ENCODE data around the gene DMRTA2. TPM values are rescaled to one million over a fixed set of nuclear protein-coding genes. Genes with fewer than 3 reads are reported as not detected.

DMRTA2 gene
- total RNA-seq, 1 experiment from 2014 or later = not detected

DNA sequence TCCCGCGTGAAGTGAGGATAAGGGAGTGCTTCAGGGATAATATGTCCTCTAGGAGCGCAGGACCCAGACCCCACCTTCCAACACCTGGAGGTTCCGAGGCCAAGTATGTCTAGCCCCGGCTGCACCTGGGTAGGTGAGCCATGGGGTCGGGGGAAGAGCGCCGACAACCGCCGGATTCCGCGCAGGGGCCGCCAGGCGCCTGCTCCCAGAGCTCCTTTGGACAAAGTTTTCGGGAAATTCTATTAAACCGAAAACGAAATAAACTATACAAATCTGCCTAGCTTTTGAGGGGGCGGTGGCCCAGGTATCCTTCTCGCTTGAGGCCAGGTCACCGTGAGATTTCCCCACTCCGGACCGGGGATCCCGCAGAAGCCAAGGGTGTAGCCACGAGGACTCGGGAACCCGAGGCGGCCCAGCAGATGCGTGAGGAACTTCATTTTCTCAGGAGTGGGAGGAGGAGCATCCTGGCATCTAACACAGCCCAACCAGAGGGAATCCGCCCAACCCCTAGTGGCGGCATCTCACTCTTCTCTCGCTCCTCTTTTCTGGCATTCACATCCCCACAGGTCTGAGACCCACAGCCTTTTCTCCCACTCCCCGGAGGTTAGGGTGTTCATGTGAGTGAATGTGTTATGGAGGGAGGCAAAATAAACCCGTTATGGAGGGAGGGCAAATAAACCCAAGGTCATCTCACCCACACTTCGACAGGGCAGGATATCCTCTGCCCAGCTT lies 2.3 kb upstream of the DMRTA2 start:
- no peak for DNase-seq (ENCODE audit: low read depth)
- in situ Hi-C loops (cut with HindIII; ENCODE audit: low pct_unique_long_range_greater_than_20kb, low sequenced_read_pairs) = no loop called here

- in situ Hi-C loops (cut with HindIII; ENCODE audit: low pct_unique_long_range_greater_than_20kb, low sequenced_read_pairs) = no loop called here
Observed at GRCh38 chr1:50424884-50425375, 1.7 kb upstream of the DMRTA2 start.

DNA sequence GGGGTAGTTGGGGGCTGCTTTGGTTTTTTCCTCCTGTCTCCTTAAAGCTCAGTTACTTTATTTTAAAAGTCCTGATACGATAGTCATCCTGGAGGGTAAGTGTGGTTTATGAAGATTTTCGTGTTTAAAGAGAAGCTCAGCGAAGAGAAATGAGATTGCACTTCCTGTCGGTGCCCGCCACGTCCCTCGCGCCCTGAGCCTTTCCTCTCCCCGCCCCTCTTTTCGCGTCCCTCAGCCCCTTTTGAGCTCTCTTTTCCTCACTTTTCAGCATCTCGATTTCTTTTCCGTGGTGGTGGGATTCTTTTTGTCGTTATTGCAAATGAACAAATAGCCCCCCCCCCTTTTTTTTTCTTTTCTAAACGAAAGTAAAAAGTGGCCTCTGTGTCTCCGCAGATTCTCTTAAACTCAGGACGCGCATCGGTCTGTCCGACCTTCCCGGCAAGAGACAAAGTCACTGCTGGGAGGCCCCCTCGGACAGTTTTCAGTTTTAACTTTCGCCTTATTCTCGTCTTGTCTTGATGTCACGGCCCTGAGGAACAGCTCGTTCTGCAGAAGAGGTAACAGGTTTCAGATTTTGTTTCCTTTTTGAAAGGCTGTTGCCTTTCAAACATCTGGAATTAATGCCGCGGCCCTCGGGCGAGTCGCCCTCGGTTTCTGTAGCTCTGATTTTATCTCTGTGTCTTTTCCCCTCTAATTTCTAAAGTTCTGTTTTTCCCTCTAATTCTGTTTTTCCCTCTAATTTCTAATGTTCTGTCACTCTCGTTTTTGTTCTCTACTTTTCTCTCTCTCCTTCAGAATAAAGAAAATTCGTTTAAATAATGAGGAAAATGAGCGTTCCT lies 1.0 kb upstream of the DMRTA2 start:
- DNase-seq (ENCODE audit: low read depth) = no peak
- in situ Hi-C loops (cut with HindIII; ENCODE audit: low pct_unique_long_range_greater_than_20kb, low sequenced_read_pairs) = no loop called here

More at GRCh38 chr1:50424884-50425375, 1.7 kb upstream of the DMRTA2 start:
- no peak for DNase-seq (ENCODE audit: low read depth)

DNA sequence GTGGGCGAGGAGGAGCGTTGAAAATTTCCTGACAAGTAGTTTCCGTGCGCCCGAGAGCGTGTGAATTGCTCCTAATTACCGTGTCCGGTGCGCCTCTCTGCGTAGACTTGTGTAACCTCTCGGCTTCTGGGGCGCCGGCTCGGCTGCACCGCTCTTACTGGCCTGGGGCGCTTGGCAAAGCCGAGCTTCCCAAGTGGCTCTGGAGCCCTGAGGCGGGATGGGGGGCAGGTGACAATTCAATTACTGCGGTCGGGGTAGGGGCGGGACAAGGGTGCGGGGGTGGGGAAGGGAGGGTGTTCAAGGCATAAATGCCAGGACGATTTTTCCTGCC lies 392 bp upstream of the DMRTA2 start:
- in situ Hi-C loops (cut with HindIII; ENCODE audit: low pct_unique_long_range_greater_than_20kb, low sequenced_read_pairs) = no loop called here
- DNase-seq (ENCODE audit: low read depth) = no peak

GRCh38 chr1:50422675-50422945 lies 633 bp downstream of the DMRTA2 start:
- in situ Hi-C loops (cut with HindIII; ENCODE audit: low pct_unique_long_range_greater_than_20kb, low sequenced_read_pairs) = no loop called here
- DNase-seq (ENCODE audit: low read depth) = no peak

- DNase-seq (ENCODE audit: low read depth) = no peak
- in situ Hi-C loops (cut with HindIII; ENCODE audit: low pct_unique_long_range_greater_than_20kb, low sequenced_read_pairs) = no loop called here
Observed at GRCh38 chr1:50421768-50422674, 1.2 kb downstream of the DMRTA2 start.

GRCh38 chr1:50421366-50421748 lies 1.9 kb downstream of the DMRTA2 start:
- in situ Hi-C loops (cut with HindIII; ENCODE audit: low pct_unique_long_range_greater_than_20kb, low sequenced_read_pairs) = no loop called here

DNA sequence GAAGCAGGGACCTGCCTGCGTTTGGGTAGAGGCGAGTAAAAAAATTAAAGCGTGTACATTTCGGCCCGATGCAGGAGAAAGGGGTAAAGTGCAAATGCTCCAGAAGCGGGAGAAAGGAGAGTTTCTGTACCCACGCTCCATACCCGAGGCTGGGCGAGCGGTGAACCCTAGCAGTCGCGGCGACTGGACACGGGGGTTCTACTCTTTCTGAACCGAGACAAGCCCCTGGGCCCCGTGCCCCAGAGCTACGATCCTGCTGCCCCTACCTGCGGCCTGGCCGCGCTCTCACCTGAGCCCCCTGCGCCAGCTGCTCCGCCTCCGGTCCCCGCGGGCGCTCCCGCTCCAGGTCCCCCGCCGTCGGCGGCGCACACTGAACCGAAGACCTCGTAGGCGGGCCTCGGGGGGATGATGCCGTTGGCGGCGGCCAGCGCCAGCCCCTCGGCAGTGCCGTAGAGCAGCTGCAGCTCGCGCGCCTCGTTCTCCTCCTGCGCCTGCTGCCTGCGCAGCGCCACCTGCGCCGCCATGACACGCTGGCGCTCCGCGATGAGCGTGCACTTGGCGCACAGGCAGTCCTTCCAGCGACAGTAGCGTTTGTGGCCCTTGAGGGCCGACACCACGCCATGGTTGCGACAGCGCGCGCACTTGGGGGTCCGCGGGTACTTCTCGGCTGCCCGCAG lies 2.4 kb downstream of the DMRTA2 start:
- in situ Hi-C loops (cut with HindIII; ENCODE audit: low pct_unique_long_range_greater_than_20kb, low sequenced_read_pairs) = no loop called here
- DNase-seq (ENCODE audit: low read depth) = no peak

More at GRCh38 chr1:50421366-50421748, 1.9 kb downstream of the DMRTA2 start:
- no peak for DNase-seq (ENCODE audit: low read depth)

DNA sequence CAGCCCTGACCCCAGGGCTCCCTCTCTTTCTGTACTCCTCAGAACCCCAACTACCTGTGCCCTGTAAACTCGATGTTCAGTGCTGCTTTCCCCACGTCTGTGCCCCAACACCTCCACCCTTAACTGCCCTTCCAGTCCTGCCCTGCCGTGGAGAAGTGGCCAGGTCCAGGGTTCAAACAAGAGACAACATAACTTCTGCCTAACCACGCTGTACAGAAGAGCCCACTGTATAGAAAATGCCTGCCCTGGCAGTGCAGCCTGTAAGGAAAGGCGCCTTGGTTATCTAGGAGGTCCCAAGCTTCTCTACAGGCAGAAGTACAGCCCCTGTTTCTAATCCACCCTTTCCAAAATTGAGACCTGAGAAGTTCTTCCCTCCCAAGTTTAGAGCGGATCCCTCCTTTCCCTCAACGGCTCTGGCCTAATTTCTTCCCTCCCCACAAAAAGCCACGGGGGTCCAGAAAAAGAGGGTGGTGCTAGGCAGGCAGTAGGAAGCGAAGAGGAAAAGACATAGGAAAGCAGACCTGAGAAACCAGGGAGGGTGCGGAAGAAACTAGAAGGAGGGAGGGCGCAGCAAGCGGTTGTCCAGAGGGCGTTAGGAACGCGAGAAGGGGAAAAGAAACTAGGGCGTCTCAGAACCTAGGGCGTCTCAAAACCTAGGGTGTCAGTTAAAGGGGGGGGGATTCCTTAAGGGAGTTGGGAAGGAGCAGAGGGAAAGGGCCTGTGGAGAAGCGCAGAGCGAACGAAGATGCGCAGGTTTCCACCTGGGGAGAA lies 3.2 kb downstream of the DMRTA2 start:
- in situ Hi-C loops (cut with HindIII; ENCODE audit: low pct_unique_long_range_greater_than_20kb, low sequenced_read_pairs) = no loop called here

DNA sequence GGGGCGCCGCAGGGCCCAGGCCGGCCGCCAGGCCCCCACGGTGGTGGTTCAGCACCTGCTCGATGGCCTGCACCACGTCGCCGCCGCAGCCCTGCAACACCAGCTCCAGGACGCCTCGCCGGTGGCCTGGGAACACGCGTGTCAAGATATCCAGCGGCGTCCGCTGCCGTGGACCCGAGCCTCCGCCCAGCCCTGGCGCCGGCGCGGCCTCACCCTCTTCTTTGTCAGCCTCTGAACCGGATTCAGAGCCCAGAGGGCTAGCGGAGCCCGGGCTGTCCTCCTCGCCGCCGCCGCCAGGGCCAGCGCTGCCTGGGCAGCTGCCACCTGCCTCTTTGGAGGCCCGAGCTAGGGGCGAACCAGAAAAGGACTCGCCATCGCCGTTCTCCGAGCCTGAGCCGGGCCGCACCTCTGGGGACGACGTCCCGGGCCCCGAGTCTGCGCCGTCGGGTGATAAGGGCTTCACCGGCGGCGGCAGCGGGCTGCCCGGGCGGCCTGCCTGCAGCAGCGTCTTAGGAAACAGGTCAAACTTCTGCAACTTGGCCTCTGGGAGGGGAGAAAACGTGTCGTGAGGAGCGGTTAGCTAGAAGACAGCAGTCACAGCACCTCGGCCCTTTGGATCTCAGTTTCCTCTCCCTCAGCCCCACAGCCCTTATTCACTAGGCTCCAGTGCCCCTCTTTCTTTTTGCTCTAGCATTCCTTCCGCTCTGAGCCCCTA lies 3.9 kb downstream of the DMRTA2 start:
- in situ Hi-C loops (cut with HindIII; ENCODE audit: low pct_unique_long_range_greater_than_20kb, low sequenced_read_pairs) = no loop called here
- DNase-seq (ENCODE audit: low read depth) = no peak

More for the DNA sequence above, 3.2 kb downstream of the DMRTA2 start:
- no peak for DNase-seq (ENCODE audit: low read depth)

GRCh38 chr1:50418600-50419109 lies 4.6 kb downstream of the DMRTA2 start:
- in situ Hi-C loops (cut with HindIII; ENCODE audit: low pct_unique_long_range_greater_than_20kb, low sequenced_read_pairs) = no loop called here
- DNase-seq (ENCODE audit: low read depth) = no peak

DNA sequence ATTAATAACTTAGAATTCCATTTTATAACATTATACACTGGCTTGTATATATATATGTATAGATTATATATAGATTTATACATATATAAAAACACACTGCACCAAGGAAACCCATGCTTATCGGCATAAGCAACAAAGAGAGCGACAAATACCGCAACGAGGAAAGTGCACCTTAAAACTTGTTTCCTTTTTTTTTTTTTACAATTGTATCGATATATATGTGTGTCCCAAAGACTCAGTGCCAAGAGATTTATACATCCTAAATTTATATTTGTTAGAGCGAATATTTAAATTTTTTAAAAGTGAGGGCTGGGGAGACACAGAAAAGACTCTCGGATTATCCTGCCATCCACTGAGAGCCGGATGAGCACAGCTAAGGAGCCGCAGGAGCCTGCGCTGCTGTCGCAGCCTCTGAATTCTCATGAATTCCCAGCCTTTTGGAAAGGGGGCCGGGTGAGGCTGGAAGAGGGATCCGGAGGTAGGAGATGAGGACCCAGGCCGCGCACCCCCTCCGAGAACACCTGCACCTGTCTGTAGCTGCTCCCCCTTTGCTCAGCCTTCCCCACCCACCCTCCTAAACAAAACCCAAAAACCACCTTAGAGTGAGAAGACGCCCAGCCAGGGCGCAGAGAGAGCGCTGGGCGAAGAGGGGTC lies 5.2 kb downstream of the DMRTA2 start:
- no peak for DNase-seq (ENCODE audit: low read depth)
- in situ Hi-C loops (cut with HindIII; ENCODE audit: low pct_unique_long_range_greater_than_20kb, low sequenced_read_pairs) = no loop called here

GRCh38 chr1:50417507-50417906 lies 5.7 kb downstream of the DMRTA2 start:
- no peak for DNase-seq (ENCODE audit: low read depth)
- in situ Hi-C loops (cut with HindIII; ENCODE audit: low pct_unique_long_range_greater_than_20kb, low sequenced_read_pairs) = no loop called here

DNA sequence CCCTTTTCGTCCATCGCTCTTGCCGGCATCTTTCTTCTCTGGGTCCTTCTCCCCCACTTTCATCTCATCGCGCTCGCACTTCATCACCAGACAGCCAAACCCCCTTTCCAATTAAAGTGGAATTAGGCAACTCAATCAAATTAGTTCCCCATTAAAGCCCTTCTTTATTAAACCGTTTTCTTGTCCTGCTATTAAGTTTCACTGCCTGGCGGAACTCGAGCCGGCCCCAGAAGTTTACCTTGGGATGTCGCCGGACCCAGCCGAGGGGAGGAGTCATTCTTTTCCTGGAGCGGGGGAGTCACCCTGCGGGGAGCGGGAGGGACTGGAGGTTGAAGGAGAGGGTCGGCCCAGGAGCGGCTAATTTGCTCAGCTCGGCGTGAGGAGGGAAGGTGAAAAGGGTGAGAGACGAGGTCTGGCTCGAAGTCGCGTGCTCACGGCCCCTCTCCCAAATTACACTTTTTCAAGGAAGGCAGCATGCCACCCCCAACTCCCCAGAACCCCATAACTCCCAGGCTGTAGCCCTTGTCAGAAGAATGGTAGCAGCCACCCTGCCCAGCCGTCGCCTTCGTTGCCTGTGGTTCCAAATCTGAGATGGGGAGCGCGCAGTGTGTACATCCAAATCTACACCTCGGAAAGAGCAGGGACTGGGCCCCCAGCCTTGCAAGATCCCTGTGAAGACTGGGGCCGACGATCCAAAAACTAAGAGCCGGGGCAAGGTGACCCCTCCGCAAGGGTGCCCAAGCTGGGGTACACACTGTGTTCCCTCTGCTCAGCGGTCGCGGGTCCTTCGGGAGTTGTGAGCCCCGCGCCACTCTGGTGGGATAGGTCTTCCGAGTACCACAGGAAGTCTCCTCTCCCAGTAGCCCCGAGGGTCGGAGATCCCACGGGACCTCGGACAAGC lies 6.4 kb downstream of the DMRTA2 start:
- DNase-seq (ENCODE audit: low read depth) = no peak
- in situ Hi-C loops (cut with HindIII; ENCODE audit: low pct_unique_long_range_greater_than_20kb, low sequenced_read_pairs) = no loop called here

DNA sequence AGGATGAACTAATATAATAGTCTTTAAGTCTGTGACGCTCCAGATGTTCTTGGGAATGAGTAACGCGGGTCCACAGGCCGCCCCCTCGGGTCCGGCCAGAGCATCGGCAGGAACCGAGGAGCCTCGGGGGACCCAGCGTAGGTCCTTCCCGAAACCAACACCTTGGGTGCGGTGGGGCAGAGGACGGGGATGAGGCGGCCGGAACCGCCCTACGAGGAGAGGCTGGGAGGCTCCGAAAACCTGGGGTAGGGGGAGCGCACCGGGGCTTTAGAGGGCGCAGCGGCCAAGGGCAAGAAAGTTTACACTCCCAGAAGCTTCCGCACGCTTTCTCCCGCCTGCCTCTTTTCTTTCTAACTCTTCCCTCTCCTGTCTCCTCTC lies 7.1 kb downstream of the DMRTA2 start:
- DNase-seq (ENCODE audit: low read depth) = no peak
- in situ Hi-C loops (cut with HindIII; ENCODE audit: low pct_unique_long_range_greater_than_20kb, low sequenced_read_pairs) = no loop called here
